SHP77 (cell line): ENCODE results near the gene SDK2.

ENCODE experiments used
- DNase-seq, 2 experiments: peaks; one replicate each; lab custom pipeline; 2025; lab: John Stamatoyannopoulos, UW

Gene SDK2

GRCh38 chr17:73390851-73391250 lies 253.4 kb downstream of the SDK2 start:
- no peak for DNase-seq

DNA sequence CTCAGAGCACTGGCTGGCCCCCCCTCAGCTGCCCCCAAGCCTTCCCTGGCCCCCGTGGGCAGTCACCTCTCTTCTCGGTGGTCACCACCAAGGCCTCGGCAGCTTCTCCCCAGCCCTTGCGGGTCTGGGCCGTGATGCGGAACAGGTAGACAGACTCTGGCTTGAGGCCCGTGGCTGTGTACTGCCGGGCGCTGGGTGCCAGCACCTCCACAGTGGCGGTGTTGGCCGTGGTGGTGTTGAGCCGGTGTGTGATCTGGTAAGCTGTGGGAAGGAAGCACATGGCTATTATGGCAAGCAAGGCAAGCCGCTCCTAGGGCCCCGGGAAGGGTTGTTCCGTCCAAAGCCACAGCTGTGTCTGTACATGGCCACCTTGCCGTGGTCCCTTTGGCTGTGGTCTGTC lies 254.0 kb downstream of the SDK2 start:
- no peak for DNase-seq

DNA sequence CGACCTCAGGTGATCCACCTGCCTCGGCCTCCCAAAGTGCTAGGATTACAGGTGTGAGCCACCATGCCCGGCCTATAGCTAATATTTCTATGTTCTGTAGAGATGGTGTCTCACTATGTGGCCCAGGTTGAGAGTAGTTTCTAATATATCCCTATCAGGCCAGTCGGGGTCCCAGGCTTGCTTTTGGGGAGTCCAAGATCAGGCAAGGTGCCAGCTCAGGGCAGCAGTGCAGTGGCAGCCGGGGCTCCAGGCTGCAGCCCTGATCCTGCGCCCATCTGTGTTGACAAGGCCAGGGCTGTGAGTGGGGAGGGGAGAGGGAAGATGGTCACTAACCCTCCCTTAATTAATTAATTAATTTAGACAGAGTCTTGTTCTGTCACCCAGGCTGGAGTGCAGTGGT lies 254.8 kb downstream of the SDK2 start:
- no peak for DNase-seq

GRCh38 chr17:73388578-73388905 lies 255.7 kb downstream of the SDK2 start:
- no peak for DNase-seq

- DNase-seq = no peak
Observed at GRCh38 chr17:73387746-73388577, 256.3 kb downstream of the SDK2 start.

DNA sequence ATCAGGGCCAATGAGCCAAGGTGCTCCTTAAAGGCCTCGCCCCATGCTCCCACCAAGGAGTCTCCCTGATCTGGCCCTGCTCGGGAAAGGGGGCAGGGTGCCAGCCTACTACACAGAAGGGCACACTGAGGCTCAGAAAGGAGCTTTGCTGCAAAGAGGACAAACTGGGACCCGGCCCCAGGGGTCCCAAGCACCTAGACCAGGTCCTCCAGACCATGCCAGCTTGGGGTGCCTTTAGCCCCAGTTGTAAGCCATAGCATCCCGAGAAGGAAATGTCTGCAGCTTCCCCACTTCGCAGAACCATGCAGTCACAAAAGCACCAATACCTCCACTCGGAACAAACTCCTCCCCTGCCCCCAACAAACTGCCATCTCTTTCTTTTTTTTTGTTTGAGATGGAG lies 257.7 kb downstream of the SDK2 start:
- no peak for DNase-seq

DNA sequence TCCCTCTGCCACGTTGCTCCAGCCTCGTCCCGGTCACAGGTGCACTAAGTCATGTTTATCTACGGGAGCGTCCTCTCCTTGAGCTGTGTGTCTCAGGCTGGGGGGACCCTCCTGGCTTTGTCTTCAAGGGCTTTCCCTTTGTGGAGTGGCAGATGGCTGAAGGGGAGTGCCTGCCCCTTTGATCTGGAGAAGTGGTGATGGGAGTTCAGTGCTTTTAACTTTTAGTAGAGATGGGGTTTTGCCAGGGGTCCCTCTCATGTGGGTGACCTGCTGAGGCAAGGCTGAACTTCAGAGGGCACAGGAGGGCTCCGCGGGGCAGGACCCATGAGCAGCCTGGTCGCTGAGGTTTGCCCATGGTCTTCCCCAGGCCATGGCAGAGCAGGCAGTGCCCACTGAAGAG lies 259.3 kb downstream of the SDK2 start:
- no peak for DNase-seq

DNA sequence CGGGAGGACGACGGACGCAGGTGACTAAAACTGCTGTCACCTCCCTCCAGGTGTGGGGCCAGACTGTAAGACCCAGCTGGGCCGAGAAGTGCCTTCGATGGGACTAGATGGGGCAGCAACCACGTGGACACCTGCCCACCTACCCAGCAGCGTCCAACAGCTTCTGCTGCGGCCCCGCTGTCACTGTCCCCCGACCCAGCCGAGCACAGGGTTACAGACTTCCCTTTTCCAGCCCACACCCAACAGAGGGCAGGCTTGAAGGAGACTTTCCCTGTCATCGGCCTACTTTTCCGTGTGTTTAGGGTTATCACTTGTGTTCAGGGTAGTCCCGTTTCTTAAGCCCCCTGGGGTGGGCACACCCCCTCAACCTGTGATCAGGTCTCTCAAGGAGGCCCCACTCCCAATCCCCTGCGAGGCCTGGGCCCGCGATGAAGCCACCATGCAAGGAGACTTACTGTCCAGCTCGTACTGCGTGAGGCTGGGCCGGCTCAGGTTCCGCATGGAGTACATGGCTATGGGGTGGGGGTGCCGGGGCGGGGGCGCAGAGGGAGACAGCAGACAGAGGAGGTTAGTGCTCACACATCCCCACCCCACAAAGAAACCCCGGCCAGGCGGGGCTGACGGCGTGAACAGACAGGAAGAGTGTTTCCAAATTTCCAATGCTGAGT lies 263.7 kb downstream of the SDK2 start:
- no peak for DNase-seq

- DNase-seq = no peak
Observed at GRCh38 chr17:73379826-73380225, 264.4 kb downstream of the SDK2 start.

DNA sequence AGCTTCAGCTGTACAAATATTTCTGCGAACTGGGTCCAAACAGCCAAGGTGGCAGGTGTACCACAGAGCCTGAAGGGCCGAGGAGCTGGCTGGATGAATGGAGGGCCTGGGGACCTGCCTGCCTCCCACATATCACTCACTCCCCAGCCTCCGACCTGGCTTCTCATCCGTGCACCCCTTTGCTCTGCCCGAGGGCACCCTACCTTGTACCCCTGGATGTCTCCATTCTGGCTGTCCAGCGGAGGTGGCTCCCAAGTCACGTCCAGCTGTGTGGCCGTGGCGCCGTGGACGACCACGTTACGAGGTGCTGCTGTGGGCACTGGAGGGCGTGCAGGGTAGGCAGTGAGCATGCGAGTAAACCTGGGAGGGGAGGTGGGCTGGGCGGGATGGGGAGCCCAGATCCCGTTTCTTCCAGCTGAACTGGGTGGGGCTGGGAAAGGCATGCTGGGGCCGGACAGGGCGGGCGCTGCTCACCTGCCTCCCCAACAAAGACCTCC lies 265.2 kb downstream of the SDK2 start:
- no peak for DNase-seq

GRCh38 chr17:73376636-73377035 lies 267.6 kb downstream of the SDK2 start:
- no peak for DNase-seq

DNA sequence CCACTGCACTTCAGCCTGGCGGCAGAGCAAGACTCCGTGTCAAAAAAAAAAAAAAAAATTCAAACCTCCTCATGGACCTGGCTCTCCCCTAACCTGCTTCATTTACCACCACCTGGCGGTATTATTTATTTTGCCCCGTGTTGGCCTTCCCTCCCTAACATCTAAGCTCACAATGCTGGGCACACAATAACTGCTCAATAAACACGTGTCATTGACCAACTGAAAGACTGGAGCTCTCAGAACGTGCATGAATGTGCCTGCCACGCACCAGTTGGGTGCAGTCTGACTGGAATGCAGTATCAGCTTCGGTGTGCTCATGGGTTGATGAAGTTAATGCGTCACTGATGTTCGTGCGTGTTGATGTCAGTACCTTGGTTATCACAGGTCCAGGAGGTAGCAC lies 268.1 kb downstream of the SDK2 start:
- DNase-seq = no peak

- no peak for DNase-seq
Observed at GRCh38 chr17:73371836-73372235, 272.4 kb downstream of the SDK2 start.

- no peak for DNase-seq
Observed at GRCh38 chr17:73371285-73371684, 273.0 kb downstream of the SDK2 start.

DNA sequence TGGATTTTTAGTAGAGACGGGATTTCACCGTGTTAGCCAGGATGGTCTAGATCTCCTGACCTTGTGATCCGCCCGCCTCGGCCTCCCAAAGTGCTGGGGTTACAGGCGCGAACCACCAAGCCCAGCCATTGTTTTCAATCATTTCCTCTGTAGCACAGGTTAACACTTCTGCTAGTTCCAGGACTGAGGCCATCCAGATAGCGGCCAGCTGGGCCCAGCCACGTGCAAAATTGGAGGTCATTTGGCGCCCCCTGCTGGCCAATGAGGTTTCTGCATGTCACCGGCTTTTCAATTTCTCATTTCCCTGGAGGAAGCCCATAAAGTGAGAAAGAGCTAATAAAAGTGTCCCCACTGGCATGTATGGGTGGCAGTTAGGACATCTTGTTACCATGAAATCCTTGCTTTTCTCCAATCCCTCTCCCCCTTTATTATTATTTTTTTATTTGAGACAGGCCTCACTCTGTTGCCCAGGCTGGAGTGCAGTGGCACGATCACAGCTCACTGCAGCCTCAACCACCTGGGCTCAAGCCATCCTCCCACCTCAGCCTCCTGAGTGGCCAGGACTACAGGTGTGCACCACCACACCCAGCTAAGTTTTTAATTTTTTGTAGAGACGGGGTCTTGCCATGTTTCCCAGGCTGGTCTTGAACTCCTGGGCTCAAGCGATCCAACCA lies 274.3 kb downstream of the SDK2 start:
- DNase-seq = peak; percentile 64 to 86

GRCh38 chr17:73369111-73369521 lies 275.1 kb downstream of the SDK2 start:
- peak in 1 of 2 experiments; percentile 19 for DNase-seq

- no peak for DNase-seq
Observed at GRCh38 chr17:73368085-73368631, 276.1 kb downstream of the SDK2 start.

DNA sequence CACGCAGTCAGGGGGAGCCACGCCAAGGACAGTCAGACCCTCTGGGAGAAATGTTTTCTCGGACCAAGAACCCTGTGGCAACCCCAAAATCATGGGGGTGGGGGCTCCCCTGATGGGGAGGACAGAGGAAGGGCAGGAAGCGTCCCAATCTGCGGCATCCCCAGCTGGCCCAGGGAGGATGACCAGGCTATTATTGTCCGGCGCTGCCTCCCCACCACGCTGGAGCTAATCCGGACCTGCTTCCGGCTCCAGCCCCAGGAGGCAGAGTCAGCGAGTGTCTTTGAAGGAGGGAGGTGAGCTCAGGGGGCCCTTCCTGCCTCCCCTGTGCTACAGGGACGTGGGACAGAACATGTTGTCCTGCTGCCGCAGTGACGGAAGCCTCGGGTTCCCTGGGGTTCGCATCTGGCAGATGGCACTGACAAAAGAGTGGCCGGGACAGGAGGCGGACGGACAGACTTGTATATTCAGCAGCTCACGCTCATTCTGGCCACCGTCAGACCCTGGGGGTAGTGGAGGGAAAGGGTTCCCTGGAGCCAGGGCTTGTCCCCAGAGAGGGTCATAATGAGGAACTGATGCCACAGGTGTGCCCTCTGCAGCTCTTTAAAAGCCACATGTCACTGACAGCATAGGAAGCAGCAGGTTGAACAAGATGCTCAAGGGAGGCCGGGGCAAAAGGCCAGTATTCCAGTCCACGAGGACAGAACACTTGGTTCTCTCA lies 278.2 kb downstream of the SDK2 start:
- DNase-seq = no peak

DNA sequence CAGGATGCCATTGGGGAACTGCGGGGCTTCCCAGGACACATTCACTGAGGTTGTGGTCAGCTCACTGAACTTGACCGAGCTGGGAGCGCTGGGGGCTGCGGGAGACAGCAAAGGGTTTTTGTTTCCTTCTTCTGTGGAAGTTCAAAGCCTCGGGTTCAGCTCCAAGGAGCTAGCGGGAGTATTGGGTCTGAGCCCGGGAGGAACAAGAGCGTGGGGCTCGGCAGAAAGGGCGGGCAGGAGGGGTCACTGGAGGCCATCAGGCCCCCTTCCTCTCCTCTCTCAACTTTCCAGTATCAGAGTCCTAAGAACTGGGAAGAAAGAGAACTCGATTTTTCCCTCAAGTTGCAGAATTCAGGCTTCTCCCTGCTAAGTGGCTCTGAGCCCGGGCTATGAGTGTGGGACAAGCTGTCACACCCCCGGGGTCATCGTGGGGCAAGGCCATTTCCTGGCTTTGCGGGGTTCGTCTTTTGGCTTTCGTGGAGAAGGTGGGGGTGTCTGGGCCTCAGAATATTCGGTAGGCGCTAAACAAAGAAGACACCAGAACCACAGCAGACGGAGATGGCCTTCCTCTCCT lies 278.9 kb downstream of the SDK2 start:
- DNase-seq = no peak

- no peak for DNase-seq
Observed at GRCh38 chr17:73364155-73364522, 280.1 kb downstream of the SDK2 start.

DNA sequence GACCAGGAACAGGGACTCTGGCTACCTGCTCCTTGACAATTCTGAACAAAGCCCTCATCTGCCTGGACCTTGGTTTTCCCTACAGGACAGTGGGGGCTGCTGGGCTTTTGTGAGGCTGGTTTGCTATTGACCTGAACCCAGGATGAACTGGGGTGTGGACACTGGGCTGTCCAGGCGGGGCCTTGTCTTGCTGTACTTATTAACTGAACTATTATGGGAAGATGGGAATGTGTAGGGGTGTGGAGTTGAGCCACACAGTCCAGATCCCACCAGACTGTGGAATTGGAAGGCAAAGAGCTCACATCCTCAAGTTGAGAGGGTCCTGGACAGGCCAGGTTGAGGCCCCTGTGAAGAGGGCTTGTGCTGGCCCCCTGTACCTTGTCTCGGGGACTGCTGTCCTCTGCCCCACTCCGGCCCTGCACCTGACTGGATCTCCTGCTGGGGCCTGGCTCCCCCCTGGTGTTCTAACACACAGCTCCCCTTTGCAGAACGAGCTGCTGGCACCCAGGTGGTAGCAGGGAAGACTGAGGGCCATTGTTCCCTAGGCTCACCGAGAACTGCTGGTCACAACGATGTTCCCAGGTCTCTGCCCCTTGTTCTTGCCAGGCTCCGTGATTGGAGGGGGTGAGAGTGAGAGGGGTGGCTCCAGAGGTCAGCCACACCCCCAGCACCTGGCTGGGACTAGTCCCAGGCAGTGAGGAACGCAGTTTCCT lies 280.6 kb downstream of the SDK2 start:
- no peak for DNase-seq
